Type B pancreatic cell (in vitro differentiated cells): ENCODE data around the gene ACTR5. TPM values are rescaled to one million over a fixed set of nuclear protein-coding genes. Genes with fewer than 3 reads are reported as not detected.

Source experiments
- DNase-seq: peaks from one replicate; pipeline ENCODE4 v3.0.0; 2021; ENCODE audit warnings: mixed read lengths; ENCODE audit not compliant: unreplicated experiment; ENCODE audit errors: extremely low spot score
- H3K27ac Mint-ChIP-seq: 2 replicates; pipeline ENCODE4 v1.8.0; 2021; ENCODE audit warnings: mild to moderate bottlenecking, mixed read lengths
- H3K27me3 Mint-ChIP-seq: 2 replicates; pipeline ENCODE4 v1.8.0; 2021; ENCODE audit warnings: mixed read lengths
- H3K36me3 Mint-ChIP-seq: 2 replicates; pipeline ENCODE4 v1.8.0; 2021; ENCODE audit warnings: mixed read lengths
- H3K4me1 Mint-ChIP-seq: one replicate; pipeline ENCODE4 v1.8.0; 2021; ENCODE audit warnings: mixed read lengths; ENCODE audit not compliant: unreplicated experiment
- H3K4me3 Mint-ChIP-seq: 2 replicates; pipeline ENCODE4 v1.8.0; 2021; ENCODE audit warnings: mild to moderate bottlenecking, mixed read lengths
- H3K9me3 Mint-ChIP-seq: 2 replicates; pipeline ENCODE4 v1.8.0; 2021; ENCODE audit warnings: mixed read lengths
- total RNA-seq: library from RNA; stranded (reverse); gene quantifications from 2 replicates; pipeline ENCODE4 v1.2.1, GENCODE V29; 2021; ENCODE audit warnings: low replicate concordance
- TF ChIP-seq, protein P1 (sequence below): fragments of 200-600 bp; sonication (generic); conservative IDR thresholded peaks from 2 replicates; pipeline ENCODE4 v1.5.0; 2021; ENCODE audit warnings: antibody characterized with exemption, mild to moderate bottlenecking

Gene ACTR5
- total RNA-seq, 1 donor from 2014 or later = 9.1 TPM

DNA sequence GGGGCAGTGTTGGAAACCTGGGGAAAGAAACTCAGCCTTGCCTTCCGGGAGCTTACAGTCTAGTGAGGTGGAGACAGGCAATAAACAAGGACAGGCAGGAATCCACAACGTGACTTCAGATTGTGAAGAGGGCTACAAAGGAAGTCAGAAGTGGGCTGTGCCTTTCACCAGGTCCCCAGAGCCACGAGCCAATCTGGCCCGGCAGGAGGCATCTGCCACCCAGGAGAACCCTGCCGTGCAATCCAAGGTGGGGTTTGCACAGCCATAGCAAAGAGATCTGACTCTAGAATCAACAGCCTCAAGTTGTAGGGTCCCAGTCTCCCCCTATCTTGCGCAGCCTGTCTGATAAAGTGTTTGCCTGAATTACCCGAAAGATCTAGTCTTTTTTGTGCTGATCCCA is 18.5 kb upstream of the ACTR5 start:
- Mint-ChIP-seq H3K4me1 (peaks cover 42% of the 10 kb centered on the region), H3K9me3 (no peaks in the 10 kb centered on the region), H3K27me3 (peaks cover 99% of the 10 kb centered on the region), H3K36me3 (peaks cover 4% of the 10 kb centered on the region), H3K4me3 (peak overlapping the region; percentile 72), H3K27ac (peak overlapping the region; percentile 83)
- TF ChIP-seq, protein P1, sequence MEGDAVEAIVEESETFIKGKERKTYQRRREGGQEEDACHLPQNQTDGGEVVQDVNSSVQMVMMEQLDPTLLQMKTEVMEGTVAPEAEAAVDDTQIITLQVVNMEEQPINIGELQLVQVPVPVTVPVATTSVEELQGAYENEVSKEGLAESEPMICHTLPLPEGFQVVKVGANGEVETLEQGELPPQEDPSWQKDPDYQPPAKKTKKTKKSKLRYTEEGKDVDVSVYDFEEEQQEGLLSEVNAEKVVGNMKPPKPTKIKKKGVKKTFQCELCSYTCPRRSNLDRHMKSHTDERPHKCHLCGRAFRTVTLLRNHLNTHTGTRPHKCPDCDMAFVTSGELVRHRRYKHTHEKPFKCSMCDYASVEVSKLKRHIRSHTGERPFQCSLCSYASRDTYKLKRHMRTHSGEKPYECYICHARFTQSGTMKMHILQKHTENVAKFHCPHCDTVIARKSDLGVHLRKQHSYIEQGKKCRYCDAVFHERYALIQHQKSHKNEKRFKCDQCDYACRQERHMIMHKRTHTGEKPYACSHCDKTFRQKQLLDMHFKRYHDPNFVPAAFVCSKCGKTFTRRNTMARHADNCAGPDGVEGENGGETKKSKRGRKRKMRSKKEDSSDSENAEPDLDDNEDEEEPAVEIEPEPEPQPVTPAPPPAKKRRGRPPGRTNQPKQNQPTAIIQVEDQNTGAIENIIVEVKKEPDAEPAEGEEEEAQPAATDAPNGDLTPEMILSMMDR = no peak
- DNase-seq = no peak

DNA sequence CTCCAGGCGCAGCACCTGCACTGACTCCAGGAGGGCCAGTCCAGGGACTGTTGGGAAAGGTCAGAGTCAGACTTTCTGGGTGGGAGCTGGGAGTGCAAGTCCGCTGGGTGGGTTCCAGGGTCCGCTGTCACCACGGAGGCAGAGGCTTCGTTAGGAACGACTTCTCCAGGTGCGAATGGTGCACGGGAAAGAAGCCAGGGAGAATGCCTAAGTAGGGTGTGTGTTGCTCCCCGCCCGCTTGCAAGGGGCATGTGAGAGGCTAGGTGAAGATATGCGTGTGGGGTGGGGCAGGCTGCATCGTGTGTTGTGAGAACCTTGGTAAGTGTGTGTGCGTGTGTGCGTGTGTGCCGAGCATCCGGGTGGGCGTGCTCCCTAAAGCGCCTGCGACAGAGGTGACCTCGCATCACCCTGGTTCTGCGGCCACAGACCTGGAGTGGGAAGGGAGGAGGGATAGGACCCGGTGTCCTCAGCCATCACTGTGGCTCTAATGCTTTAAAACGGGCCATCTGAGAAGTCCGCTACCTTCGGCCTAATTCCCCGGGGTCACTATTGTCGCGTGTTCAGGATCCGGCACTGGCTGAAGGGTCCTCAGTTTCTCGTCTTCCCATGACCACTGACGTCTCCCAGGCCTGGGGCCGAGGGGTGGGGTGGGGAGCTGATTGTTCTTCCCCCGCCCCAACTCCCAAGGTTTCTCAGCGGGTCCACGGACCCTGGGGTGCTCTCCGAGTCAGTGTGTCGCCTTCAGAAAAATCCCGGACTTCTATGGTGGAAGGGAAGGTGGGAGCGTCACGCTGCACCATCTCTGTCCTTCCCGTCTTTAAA is 17.9 kb upstream of the ACTR5 start:
- Mint-ChIP-seq H3K4me3 (peak overlapping the region; percentile 77), H3K4me1 (peaks cover 40% of the 10 kb centered on the region), H3K27ac (peak overlapping the region; percentile 83), H3K36me3 (peaks cover 4% of the 10 kb centered on the region), H3K9me3 (no peaks in the 10 kb centered on the region), H3K27me3 (peaks cover 99% of the 10 kb centered on the region)
- DNase-seq = no peak
- TF ChIP-seq, protein P1 = no peak

DNA sequence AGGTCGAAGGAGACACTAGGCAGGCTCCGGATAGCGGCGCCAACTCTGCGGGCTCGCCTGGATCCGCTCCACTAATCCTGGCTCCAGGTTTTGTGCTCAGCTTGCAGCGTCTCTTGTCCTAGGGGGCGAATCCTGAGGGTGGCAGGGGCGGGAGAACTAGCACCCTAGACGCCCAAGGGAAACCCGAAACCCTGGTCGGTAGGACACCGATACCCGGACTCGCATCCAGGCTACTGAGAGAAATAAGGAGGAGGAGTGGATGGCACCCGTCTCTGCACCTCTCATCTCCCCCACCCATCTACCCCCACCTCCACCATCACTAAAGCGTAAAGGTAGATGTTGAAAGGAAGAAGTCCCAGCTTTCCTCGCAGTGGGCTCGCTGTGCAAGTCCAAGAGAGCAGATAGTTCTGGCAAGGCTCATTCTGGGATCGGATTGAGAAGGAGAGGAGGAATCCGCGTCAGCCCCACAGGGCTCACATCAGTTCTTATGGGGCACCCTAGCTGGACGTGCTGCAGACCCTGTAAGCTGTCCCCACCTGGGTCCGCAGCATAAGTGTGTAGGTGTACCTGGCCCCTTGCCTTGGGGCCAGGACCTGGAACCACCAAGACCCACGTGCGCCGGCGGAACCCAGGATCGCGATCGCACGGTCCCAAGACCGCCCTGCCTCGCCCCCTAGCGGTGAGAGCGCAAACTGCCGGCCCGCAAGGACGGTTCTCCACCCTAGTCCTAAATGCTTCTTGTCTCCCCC is 17.1 kb upstream of the ACTR5 start:
- H3K4me1 Mint-ChIP-seq = peaks cover 34% of the 10 kb centered on the region
- peak overlapping the region; percentile 77 for H3K4me3 Mint-ChIP-seq
- H3K9me3 Mint-ChIP-seq = no peaks in the 10 kb centered on the region
- H3K36me3 Mint-ChIP-seq = no peaks in the 10 kb centered on the region
- TF ChIP-seq, protein P1 = peak; percentile 99
- peaks cover 99% of the 10 kb centered on the region for H3K27me3 Mint-ChIP-seq
- no peak overlapping the region for H3K27ac Mint-ChIP-seq
- no peak for DNase-seq

DNA sequence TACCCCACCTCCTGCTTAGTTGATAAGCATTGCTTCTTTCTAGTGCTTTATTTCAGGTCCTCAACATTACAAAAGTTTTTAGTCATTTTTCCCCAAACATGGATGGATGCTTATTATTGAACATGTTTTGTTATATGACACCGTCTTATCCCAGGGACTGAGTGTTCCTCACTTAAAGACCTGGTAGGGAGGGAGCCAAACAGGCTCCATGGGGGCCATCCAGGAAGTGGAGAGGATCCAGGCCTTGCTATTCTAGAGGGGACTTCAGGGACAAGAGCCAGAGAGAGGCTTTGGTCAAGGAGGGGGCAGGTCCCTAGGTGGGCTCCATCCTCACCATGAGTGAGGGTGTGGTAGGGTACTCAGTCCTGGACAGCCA is 16.5 kb upstream of the ACTR5 start:
- no peaks in the 10 kb centered on the region for H3K36me3 Mint-ChIP-seq
- no peak for DNase-seq
- TF ChIP-seq, protein P1 = peak; percentile 43
- H3K27me3 Mint-ChIP-seq = peaks cover 98% of the 10 kb centered on the region
- H3K9me3 Mint-ChIP-seq = no peaks in the 10 kb centered on the region
- no peak overlapping the region for H3K27ac Mint-ChIP-seq
- peaks cover 31% of the 10 kb centered on the region for H3K4me1 Mint-ChIP-seq
- H3K4me3 Mint-ChIP-seq = no peak overlapping the region

DNA sequence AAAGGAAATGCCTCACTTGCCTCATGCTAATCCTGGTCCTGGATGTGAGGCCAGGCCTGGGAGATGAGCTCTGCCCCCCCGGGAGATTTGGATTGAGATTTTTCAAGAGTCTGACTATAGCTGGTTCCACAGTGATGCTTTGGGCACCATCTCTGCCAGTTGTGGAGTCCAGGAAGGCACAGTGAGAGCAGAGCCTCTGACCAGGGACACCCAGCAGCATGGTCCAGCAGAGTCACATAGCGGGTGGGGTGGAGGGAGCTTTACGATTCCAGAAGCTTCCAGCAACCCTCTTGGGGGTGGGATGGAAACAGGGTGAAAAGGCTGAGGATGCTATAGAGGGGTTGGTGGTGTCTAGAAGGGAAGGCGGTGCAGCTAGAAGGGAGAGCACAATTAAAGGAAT is 15.3 kb upstream of the ACTR5 start:
- DNase-seq = no peak
- H3K4me1 Mint-ChIP-seq = peaks cover 20% of the 10 kb centered on the region
- H3K9me3 Mint-ChIP-seq = no peaks in the 10 kb centered on the region
- no peaks in the 10 kb centered on the region for H3K36me3 Mint-ChIP-seq
- H3K27ac Mint-ChIP-seq = no peak overlapping the region
- TF ChIP-seq, protein P1 = no peak
- H3K27me3 Mint-ChIP-seq = peaks cover 98% of the 10 kb centered on the region
- no peak overlapping the region for H3K4me3 Mint-ChIP-seq
